Loucy (cell line): ENCODE data around the gene LRP3.

Experiments used
- H2AFZ ChIP-seq: fragments of 200-600 bp; sonication (generic); 2 replicates; pipeline ENCODE4 v1.6.0; 2016; ENCODE audit warnings: antibody characterized with exemption, mild to moderate bottlenecking, low read length, moderate library complexity
- H3F3A ChIP-seq: fragments of 200-600 bp; 2 replicates; pipeline ENCODE4 v1.6.0; 2016; ENCODE audit warnings: antibody characterized with exemption, low read depth, mild to moderate bottlenecking
- H3K27me3 ChIP-seq: fragments of 200-600 bp; sonication (generic); 2 replicates; pipeline ENCODE4 v1.6.1; 2014; ENCODE audit warnings: low read length, mild to moderate bottlenecking; ENCODE audit not compliant: insufficient read depth, poor library complexity, severe bottlenecking
- H3K36me3 ChIP-seq: fragments of 200-600 bp; sonication (generic); 2 replicates; pipeline ENCODE4 v1.6.1; 2016; ENCODE audit warnings: low read length; ENCODE audit not compliant: insufficient read depth
- H3K4me1 ChIP-seq: fragments of 200-600 bp; sonication (generic); 2 replicates; pipeline ENCODE4 v1.5.1; 2014; ENCODE audit warnings: low read length, mild to moderate bottlenecking; ENCODE audit not compliant: insufficient read depth, poor library complexity, severe bottlenecking
- H3K4me2 ChIP-seq: fragments of 200-600 bp; sonication (generic); 2 replicates; pipeline ENCODE4 v1.6.0; 2014; ENCODE audit warnings: antibody characterized with exemption, low read length, low read depth, mild to moderate bottlenecking; ENCODE audit not compliant: poor library complexity, severe bottlenecking
- H3K4me3 ChIP-seq: fragments of 200-600 bp; sonication (generic); 2 replicates; pipeline ENCODE4 v1.5.1; 2014; ENCODE audit warnings: low read length, mild to moderate bottlenecking, mixed read lengths; ENCODE audit not compliant: poor library complexity, severe bottlenecking
- H3K79me2 ChIP-seq: fragments of 200-600 bp; sonication (generic); 2 replicates; pipeline ENCODE4 v1.6.1; 2014; ENCODE audit warnings: low read length; ENCODE audit not compliant: insufficient read depth
- H3K9ac ChIP-seq: fragments of 200-600 bp; sonication (generic); 2 replicates; pipeline ENCODE4 v1.6.0; 2014; ENCODE audit warnings: mild to moderate bottlenecking, low read depth, low read length, moderate library complexity; ENCODE audit not compliant: poor library complexity, severe bottlenecking
- H3K9me2 ChIP-seq: fragments of 200-600 bp; sonication (generic); replicated peaks from 2 replicates; pipeline ENCODE4 v1.6.1; 2016; ENCODE audit warnings: low read depth, low read length, mixed read lengths
- H3K9me3 ChIP-seq: fragments of 200-600 bp; sonication (generic); 2 replicates; pipeline ENCODE4 v1.6.1; 2014; ENCODE audit warnings: mild to moderate bottlenecking, antibody characterized with exemption, low read length, low read depth; ENCODE audit not compliant: insufficient read depth
- H4K20me1 ChIP-seq: fragments of 200-600 bp; sonication (generic); 2 replicates; pipeline ENCODE4 v1.6.0; 2014; ENCODE audit warnings: antibody characterized with exemption, low read length, mild to moderate bottlenecking; ENCODE audit not compliant: insufficient read depth, poor library complexity, severe bottlenecking
- EZH2phosphoT487 ChIP-seq: fragments of 200-600 bp; IDR thresholded peaks from 2 replicates; pipeline ENCODE4 v1.6.1; 2018; ENCODE audit warnings: antibody characterized with exemption, mild to moderate bottlenecking, moderate library complexity, borderline replicate concordance
- TF ChIP-seq, protein P1 (sequence below): fragments of 200-600 bp; sonication (generic); conservative IDR thresholded peaks from 2 replicates; pipeline ENCODE4 v1.5.1; 2014; ENCODE audit warnings: mild to moderate bottlenecking, antibody characterized with exemption, low read length

LRP3 gene

DNA sequence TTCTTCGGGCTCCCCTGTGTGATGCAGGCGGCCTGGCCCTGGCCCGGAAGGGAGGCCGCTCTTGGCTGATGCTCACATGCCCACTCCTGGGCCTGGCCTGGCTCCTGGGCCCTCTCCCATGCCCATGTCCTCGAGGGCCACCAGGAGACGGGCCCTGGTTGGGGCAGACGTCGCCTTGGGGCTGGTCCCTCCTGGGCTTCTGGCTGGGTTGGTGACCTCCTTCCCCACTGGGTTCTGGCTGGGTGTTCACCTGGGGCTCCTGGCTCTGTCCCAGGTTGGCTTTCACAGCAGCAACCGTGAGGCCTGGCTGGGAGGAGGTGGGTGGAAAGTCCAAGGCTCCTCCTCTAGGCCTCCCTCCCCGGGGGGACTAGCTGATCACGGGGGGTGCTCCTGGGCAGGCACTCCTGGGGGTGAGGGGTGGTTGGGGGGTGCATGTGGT, 47.0 kb downstream of the LRP3 start:
- H3K9ac ChIP-seq, result no peak overlapping the region
- H4K20me1 ChIP-seq, result no peaks in the 10 kb centered on the region
- H3K79me2 ChIP-seq, result no peaks in the 10 kb centered on the region
- H3K4me2 ChIP-seq, result no peak overlapping the region
- no peaks in the 10 kb centered on the region for H3F3A ChIP-seq
- no peak overlapping the region for H2AFZ ChIP-seq
- no peaks in the 10 kb centered on the region for H3K9me2 ChIP-seq
- H3K9me3 ChIP-seq, result peaks cover 8% of the 10 kb centered on the region; the same call in 1 of the 2 replicates
- no peak for TF ChIP-seq EZH2phosphoT487
- TF ChIP-seq, protein P1, sequence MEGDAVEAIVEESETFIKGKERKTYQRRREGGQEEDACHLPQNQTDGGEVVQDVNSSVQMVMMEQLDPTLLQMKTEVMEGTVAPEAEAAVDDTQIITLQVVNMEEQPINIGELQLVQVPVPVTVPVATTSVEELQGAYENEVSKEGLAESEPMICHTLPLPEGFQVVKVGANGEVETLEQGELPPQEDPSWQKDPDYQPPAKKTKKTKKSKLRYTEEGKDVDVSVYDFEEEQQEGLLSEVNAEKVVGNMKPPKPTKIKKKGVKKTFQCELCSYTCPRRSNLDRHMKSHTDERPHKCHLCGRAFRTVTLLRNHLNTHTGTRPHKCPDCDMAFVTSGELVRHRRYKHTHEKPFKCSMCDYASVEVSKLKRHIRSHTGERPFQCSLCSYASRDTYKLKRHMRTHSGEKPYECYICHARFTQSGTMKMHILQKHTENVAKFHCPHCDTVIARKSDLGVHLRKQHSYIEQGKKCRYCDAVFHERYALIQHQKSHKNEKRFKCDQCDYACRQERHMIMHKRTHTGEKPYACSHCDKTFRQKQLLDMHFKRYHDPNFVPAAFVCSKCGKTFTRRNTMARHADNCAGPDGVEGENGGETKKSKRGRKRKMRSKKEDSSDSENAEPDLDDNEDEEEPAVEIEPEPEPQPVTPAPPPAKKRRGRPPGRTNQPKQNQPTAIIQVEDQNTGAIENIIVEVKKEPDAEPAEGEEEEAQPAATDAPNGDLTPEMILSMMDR, result no peak
- no peaks in the 10 kb centered on the region for H3K27me3 ChIP-seq
- no peaks in the 10 kb centered on the region for H3K4me1 ChIP-seq
- H3K36me3 ChIP-seq, result no peaks in the 10 kb centered on the region
- H3K4me3 ChIP-seq, result no peak overlapping the region

DNA sequence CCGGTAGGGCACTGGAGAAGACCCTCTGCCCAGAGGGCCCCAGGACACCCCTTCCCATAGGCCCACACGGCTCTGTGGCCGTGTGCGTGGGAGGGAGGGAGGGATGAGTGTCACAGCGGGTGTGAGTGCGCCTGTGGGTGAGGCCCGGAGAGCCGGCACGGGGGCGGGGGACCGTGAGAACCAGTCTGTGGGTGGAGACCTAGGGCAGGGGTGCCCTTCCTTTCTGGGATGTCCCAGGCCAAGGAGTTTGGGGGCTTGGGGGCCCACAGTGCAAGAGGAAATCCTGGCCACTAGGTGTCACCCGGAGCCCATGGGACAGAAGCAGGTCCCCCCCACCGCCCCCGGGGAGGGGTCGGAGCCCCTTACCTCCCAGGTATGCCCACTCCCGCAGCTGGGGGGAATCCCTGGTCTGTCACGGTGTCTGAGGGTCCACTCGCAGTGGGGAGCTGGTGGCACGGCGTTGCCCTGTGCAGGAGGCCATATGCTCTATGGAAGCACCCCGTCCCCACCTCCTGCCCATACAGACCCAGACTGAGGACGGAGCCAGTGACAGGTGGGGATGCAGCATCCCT, 47.5 kb downstream of the LRP3 start:
- Histone ChIP-seq H3K4me2 (no peak overlapping the region), H3F3A (no peaks in the 10 kb centered on the region), H3K9me3 (peaks cover 8% of the 10 kb centered on the region; the same call in 1 of the 2 replicates), H3K79me2 (no peaks in the 10 kb centered on the region), H3K9me2 (no peaks in the 10 kb centered on the region), H3K4me3 (no peak overlapping the region), H4K20me1 (no peaks in the 10 kb centered on the region), H3K4me1 (peaks cover 2% of the 10 kb centered on the region), H3K9ac (no peak overlapping the region), H2AFZ (no peak overlapping the region), H3K36me3 (no peaks in the 10 kb centered on the region), H3K27me3 (no peaks in the 10 kb centered on the region)
- no peak for TF ChIP-seq EZH2phosphoT487
- TF ChIP-seq, protein P1, result peak; percentile 76

DNA sequence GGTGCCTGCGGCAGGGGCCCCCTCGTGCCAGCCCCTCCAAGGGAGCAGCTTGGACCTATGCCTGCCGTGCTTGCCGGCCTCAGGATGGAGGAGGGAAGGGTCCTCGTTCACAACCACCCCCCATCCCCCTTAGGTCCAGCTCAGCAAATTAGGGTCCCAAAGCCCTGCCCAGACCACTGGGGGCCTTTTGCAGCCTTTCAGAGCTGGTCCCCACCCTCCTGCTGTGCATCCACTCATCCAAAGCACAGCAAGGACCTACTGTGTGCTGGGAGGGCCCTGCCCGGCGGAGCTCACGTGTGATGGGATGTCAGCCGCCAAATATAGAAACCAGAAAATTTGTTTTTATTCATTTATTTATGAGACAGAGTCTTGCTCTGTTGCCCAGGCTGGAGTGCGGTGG, 48.0 kb downstream of the LRP3 start:
- Histone ChIP-seq H3F3A (no peaks in the 10 kb centered on the region), H3K4me2 (no peak overlapping the region), H4K20me1 (no peaks in the 10 kb centered on the region), H3K4me3 (no peak overlapping the region), H3K36me3 (no peaks in the 10 kb centered on the region), H3K9ac (no peak overlapping the region), H3K9me3 (peaks cover 8% of the 10 kb centered on the region; the same call in 1 of the 2 replicates), H3K4me1 (peaks cover 7% of the 10 kb centered on the region), H3K79me2 (no peaks in the 10 kb centered on the region), H3K9me2 (no peaks in the 10 kb centered on the region), H2AFZ (no peak overlapping the region), H3K27me3 (no peaks in the 10 kb centered on the region)
- no peak for TF ChIP-seq EZH2phosphoT487
- TF ChIP-seq, protein P1, result no peak
